Fibroblast of lung (primary cell): Measurements from ENCODE around the gene SAMD8.

Experiments
- CTCF ChIP-seq, 2 donors: IDR thresholded peaks in 1 of 2; conservative IDR thresholded peaks in 1 of 2; 1 replicate in 1 of 2; 2 replicates in 1 of 2; pipeline ENCODE4 v1.5.1; 2011 to 2012; ENCODE audit warnings: low read length in 2 of 2, control low read depth in 1 of 2, inconsistent platforms in 1 of 2, low read depth in 1 of 2, mild to moderate bottlenecking in 1 of 2
- EZH2 ChIP-seq: IDR thresholded peaks from 2 replicates; pipeline ENCODE4 v1.5.1; 2012; ENCODE audit warnings: low read length, control low read depth, mild to moderate bottlenecking; ENCODE audit errors: missing control alignments

- TF ChIP-seq CTCF (conservative IDR thresholded peaks at IDR 0.05 in 1 of 2, IDR thresholded peaks at IDR 0.05 in 1 of 2; ENCODE audit: low read depth in 1 of 2, low read length in 2 of 2), result no peak
- TF ChIP-seq EZH2, result no peak
Observed at GRCh38 chr10:75104842-75105241, 6.6 kb upstream of the SAMD8 start.
